ENCODE results near the gene TMX1. TPM values are rescaled to one million over a fixed set of nuclear protein-coding genes. Genes with fewer than 3 reads are reported as not detected.
A peak's percentile ranks its signal among the peaks of the same experiment; 100 is the strongest.

Gene TMX1
- total and polyA plus RNA-seq, 2 experiments from 2014 or later: 61.5 to 126 TPM

DNA sequence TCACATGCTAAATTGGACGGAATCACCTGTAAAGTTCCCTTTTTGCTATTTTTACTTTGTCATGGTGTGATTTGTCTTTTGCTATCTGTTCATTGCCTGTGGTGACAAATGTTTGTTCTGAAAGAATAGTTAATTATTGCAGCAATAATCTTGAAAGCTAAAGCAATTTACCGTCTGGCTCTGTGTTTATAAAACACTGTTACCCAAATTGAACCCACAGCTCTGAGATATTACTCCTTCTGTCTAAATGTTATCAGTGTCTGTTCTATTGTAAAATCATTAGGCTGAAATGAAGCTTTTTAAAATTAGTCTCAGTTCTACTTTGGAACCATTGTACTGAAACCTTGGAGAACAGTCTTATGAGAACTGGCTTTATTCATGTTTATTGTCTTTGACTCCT is 42.5 kb downstream of the TMX1 start:
- no peaks in the 10 kb centered on the region for H3K27me3 Mint-ChIP-seq (ENCODE audit: insufficient read depth, low read depth, poor library complexity)
- H2AFZ ChIP-seq: no peak overlapping the region
- no peaks in the 10 kb centered on the region for H3K27me3 ChIP-seq (ENCODE audit: insufficient read depth)
- no peak overlapping the region for H3K4me3 Mint-ChIP-seq
- ATAC-seq: no peak
- H3K9me3 Mint-ChIP-seq: no peaks in the 10 kb centered on the region
- no peak overlapping the region for H3K4me2 ChIP-seq
- no peak overlapping the region for H3K27ac ChIP-seq (ENCODE audit: low read depth)
- H3K4me1 ChIP-seq (ENCODE audit: insufficient read depth): no peaks in the 10 kb centered on the region
- H3K27ac Mint-ChIP-seq: no peak overlapping the region
- H3K9me2 ChIP-seq (ENCODE audit: insufficient read depth): no peaks in the 10 kb centered on the region
- H3K4me3 ChIP-seq: no peak overlapping the region
- H3K36me3 ChIP-seq (ENCODE audit: insufficient read depth): peaks cover 4% of the 10 kb centered on the region; the same call in 1 of the 2 replicates
- H3K36me3 Mint-ChIP-seq (ENCODE audit: low read depth): peaks cover 5% of the 10 kb centered on the region; the same call in 2 of the 3 replicates
- TF ChIP-seq, protein P1, sequence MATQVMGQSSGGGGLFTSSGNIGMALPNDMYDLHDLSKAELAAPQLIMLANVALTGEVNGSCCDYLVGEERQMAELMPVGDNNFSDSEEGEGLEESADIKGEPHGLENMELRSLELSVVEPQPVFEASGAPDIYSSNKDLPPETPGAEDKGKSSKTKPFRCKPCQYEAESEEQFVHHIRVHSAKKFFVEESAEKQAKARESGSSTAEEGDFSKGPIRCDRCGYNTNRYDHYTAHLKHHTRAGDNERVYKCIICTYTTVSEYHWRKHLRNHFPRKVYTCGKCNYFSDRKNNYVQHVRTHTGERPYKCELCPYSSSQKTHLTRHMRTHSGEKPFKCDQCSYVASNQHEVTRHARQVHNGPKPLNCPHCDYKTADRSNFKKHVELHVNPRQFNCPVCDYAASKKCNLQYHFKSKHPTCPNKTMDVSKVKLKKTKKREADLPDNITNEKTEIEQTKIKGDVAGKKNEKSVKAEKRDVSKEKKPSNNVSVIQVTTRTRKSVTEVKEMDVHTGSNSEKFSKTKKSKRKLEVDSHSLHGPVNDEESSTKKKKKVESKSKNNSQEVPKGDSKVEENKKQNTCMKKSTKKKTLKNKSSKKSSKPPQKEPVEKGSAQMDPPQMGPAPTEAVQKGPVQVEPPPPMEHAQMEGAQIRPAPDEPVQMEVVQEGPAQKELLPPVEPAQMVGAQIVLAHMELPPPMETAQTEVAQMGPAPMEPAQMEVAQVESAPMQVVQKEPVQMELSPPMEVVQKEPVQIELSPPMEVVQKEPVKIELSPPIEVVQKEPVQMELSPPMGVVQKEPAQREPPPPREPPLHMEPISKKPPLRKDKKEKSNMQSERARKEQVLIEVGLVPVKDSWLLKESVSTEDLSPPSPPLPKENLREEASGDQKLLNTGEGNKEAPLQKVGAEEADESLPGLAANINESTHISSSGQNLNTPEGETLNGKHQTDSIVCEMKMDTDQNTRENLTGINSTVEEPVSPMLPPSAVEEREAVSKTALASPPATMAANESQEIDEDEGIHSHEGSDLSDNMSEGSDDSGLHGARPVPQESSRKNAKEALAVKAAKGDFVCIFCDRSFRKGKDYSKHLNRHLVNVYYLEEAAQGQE (IDR thresholded peaks at IDR 0.05; ENCODE audit: unreplicated experiment): no peak
- no peak for TF ChIP-seq EZH2 (IDR thresholded peaks at IDR 0.05; ENCODE audit: low read depth, unreplicated experiment)
- no peak for TF ChIP-seq EZH2phosphoT487 (IDR thresholded peaks at IDR 0.05; ENCODE audit: unreplicated experiment)
- no peak for TF ChIP-seq POLR2AphosphoS5 (IDR thresholded peaks at IDR 0.05; ENCODE audit: low read depth)
- TF ChIP-seq STAT1 (IDR thresholded peaks at IDR 0.05; ENCODE audit: unreplicated experiment): no peak
- TF ChIP-seq, protein P2, sequence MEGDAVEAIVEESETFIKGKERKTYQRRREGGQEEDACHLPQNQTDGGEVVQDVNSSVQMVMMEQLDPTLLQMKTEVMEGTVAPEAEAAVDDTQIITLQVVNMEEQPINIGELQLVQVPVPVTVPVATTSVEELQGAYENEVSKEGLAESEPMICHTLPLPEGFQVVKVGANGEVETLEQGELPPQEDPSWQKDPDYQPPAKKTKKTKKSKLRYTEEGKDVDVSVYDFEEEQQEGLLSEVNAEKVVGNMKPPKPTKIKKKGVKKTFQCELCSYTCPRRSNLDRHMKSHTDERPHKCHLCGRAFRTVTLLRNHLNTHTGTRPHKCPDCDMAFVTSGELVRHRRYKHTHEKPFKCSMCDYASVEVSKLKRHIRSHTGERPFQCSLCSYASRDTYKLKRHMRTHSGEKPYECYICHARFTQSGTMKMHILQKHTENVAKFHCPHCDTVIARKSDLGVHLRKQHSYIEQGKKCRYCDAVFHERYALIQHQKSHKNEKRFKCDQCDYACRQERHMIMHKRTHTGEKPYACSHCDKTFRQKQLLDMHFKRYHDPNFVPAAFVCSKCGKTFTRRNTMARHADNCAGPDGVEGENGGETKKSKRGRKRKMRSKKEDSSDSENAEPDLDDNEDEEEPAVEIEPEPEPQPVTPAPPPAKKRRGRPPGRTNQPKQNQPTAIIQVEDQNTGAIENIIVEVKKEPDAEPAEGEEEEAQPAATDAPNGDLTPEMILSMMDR (conservative IDR thresholded peaks at IDR 0.05; ENCODE audit: low read depth in 2 of 2): no peak
- no peak for DNase-seq (ENCODE audit: low spot score)
- no peaks in the 10 kb centered on the region for H3K79me2 ChIP-seq (replicated peaks; ENCODE audit: insufficient read depth)
- peaks cover 6% of the 10 kb centered on the region; the same call in 1 of the 3 replicates for H3K4me1 Mint-ChIP-seq
- peaks cover 13% of the 10 kb centered on the region for H4K20me1 ChIP-seq (replicated peaks; ENCODE audit: insufficient read depth)
- no peaks in the 10 kb centered on the region for H3F3A ChIP-seq (replicated peaks; ENCODE audit: low read depth)

DNA sequence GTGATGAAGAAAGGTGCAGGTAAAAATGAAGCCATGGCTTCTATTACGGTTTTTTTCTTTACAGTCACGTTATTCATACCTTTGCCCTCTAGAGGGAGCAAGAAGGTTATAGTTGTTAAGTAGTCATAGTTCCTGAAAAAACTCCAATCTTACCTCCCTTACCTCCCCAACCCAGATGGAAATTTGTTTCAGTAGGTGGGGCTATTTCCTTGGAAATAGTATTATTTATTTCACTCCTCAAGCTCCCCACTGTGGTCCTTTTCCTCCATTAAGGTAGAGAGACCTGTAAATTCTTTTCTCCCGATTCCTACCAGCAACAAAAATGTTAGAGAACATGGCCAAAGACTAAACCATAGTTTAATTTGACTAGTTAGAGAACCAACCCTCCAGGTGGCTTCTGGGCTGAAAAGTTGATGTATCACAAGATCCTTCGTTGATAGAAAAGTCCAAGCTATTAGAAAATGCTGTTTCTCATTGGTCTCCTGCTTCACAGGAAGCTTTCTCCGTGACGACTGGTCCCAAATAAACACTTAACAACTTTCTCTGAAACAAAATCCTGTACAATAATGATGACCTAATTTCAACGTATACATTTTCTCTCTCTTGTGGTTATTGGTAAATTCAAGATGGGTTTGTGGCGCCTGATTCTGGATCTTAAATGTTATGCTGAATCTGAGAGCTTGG is 43.5 kb downstream of the TMX1 start:
- DNase-seq (ENCODE audit: low spot score): peak; percentile 90
- Mint-ChIP-seq H3K4me3 (no peak overlapping the region), H3K36me3 (ENCODE audit: low read depth) (peaks cover 5% of the 10 kb centered on the region; the same call in 2 of the 3 replicates), H3K9me3 (no peaks in the 10 kb centered on the region), H3K4me1 (peaks cover 6% of the 10 kb centered on the region; the same call in 1 of the 3 replicates), H3K27ac (no peak overlapping the region), H3K27me3 (ENCODE audit: insufficient read depth, low read depth, poor library complexity) (no peaks in the 10 kb centered on the region)
- H2AFZ ChIP-seq: no peak overlapping the region
- no peak overlapping the region for H3K4me3 ChIP-seq
- peak; percentile 82 for ATAC-seq
- no peak overlapping the region for H3K27ac ChIP-seq (ENCODE audit: low read depth)
- H3K4me2 ChIP-seq: no peak overlapping the region
- H3K27me3 ChIP-seq (ENCODE audit: insufficient read depth): no peaks in the 10 kb centered on the region
- TF ChIP-seq, protein P2 (conservative IDR thresholded peaks at IDR 0.05; ENCODE audit: low read depth in 2 of 2): peak; percentile 65 to 85
- TF ChIP-seq, protein P3, sequence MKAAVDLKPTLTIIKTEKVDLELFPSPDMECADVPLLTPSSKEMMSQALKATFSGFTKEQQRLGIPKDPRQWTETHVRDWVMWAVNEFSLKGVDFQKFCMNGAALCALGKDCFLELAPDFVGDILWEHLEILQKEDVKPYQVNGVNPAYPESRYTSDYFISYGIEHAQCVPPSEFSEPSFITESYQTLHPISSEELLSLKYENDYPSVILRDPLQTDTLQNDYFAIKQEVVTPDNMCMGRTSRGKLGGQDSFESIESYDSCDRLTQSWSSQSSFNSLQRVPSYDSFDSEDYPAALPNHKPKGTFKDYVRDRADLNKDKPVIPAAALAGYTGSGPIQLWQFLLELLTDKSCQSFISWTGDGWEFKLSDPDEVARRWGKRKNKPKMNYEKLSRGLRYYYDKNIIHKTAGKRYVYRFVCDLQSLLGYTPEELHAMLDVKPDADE (IDR thresholded peaks at IDR 0.05): no peak
- peaks cover 13% of the 10 kb centered on the region for H4K20me1 ChIP-seq (replicated peaks; ENCODE audit: insufficient read depth)
- H3K4me1 ChIP-seq (ENCODE audit: insufficient read depth): no peaks in the 10 kb centered on the region
- no peaks in the 10 kb centered on the region for H3F3A ChIP-seq (replicated peaks; ENCODE audit: low read depth)
- H3K79me2 ChIP-seq (replicated peaks; ENCODE audit: insufficient read depth): no peaks in the 10 kb centered on the region
- H3K36me3 ChIP-seq (ENCODE audit: insufficient read depth): 0 out of 2 replicates have a peak, but pooled peaks cover 6% of the 10 kb centered on the region
- H3K9me2 ChIP-seq (ENCODE audit: insufficient read depth): no peaks in the 10 kb centered on the region

All from GM23338 (cell line).